Heart right ventricle (tissue), 16 donors: ENCODE measurements around the gene C16orf96. TPM values are rescaled to one million over a fixed set of nuclear protein-coding genes. Genes with fewer than 3 reads are reported as not detected.
A peak's percentile ranks its signal among the peaks of the same experiment; 100 is the strongest.

ENCODE experiments used
- ATAC-seq, 8 donors: fragments of 200-7000 bp; cut with Tn5 transposase; one replicate each; pipeline ENCODE4 v1.9.1; 2020; ENCODE audit warnings: mild to moderate bottlenecking in 8 of 8, moderate library complexity in 8 of 8, moderate number of reproducible peaks in 1 of 8
- DNase-seq, 2 donors: peaks; one replicate each; pipeline ENCODE4 v3.0.0-alpha.2; 2020
- H3K27ac ChIP-seq, 10 donors: fragments of 200-600 bp; sonication (generic) in 2 of 10; one replicate each; pipeline versions ENCODE4 v1.5.0 to v1.8.0; 2020 to 2022; ENCODE audit warnings: mild to moderate bottlenecking in 3 of 10
- H3K27me3 ChIP-seq, 7 donors: fragments of 200-600 bp; one replicate each; pipeline ENCODE4 v1.8.0; 2021 to 2022; ENCODE audit warnings: mild to moderate bottlenecking in 2 of 7
- H3K36me3 ChIP-seq, 9 donors: fragments of 200-600 bp; sonication (generic) in 1 of 9; one replicate each; pipeline versions ENCODE4 v1.5.0 to v1.8.0; 2020 to 2022; ENCODE audit warnings: mild to moderate bottlenecking in 2 of 9
- H3K4me1 ChIP-seq, 9 donors: fragments of 200-600 bp; sonication (generic) in 1 of 9; one replicate each; pipeline versions ENCODE4 v1.5.0 to v1.8.0; 2020 to 2022; ENCODE audit warnings: mild to moderate bottlenecking in 4 of 9
- H3K4me3 ChIP-seq, 10 donors: fragments of 200-600 bp; sonication (generic) in 2 of 10; one replicate each; pipeline versions ENCODE4 v1.5.0 to v1.8.0; 2020 to 2022; ENCODE audit warnings: mild to moderate bottlenecking in 7 of 10, moderate library complexity in 2 of 10
- H3K9me3 ChIP-seq, 11 donors: fragments of 200-600 bp in 10 of 11; sonication (generic) in 2 of 11; one replicate each; pipeline versions ENCODE4 v1.5.0 to v1.8.0; 2013 to 2022; ENCODE audit warnings: mild to moderate bottlenecking in 2 of 11, control low read depth in 1 of 11, moderate library complexity in 1 of 11
- WGBS, 2 donors: extraction: QIAGEN DNeasy Blood & Tissue Kit; methylation state at CpG; one replicate each; pipeline ENCODE4 v1.1.7; 2013; ENCODE audit warnings: inconsistent platforms in 1 of 2; 5-methylcytosine and 5-hydroxymethylcytosine counted together
- intact Hi-C, 10 donors: fragments of 100-400 bp; cut with DNase I; formaldehyde crosslinking; loops; one replicate each; pipeline versions ENCODE4 v1.11.1 to v1.14.2; 2022
- polyA plus RNA-seq, 2 donors: library from polyadenylated mRNA; stranded (reverse); fragments of 200-250 nt; gene quantifications; one replicate each; pipeline ENCODE4 v1.2.3, GENCODE V29; 2013
- total RNA-seq, 10 donors: library from RNA; stranded (reverse); fragmentation: NEBNext Ultra II Directional in 3 of 10; extraction: Animal tissue kit (Norgen Biotek cat#: 25700) in 3 of 10; gene quantifications; one replicate each; pipeline versions ENCODE4 v1.2.1 to v1.2.4, GENCODE V29; 2021 to 2023
- TF ChIP-seq, protein P1 (sequence below), 9 donors: fragments of 200-600 bp; sonication (generic) in 2 of 9; IDR thresholded peaks; one replicate each; pipeline versions ENCODE4 v1.5.0 to v1.8.0; 2021 to 2022; ENCODE audit warnings: antibody characterized with exemption in 9 of 9, mild to moderate bottlenecking in 5 of 9, moderate library complexity in 1 of 9
- donor health status: Arrhythmogenic right ventricular cardiomyopathy.
- donor health status: ischemic (EF 13 %, LVEDD 7.1; RV severe dilation, severe dysfunction).
- donor health status: healthy with polysubstance abuse.
- donor health status: DM: no; HTN: yes; CAD: no.
- donor health status: DM: no; HTN: no; CAD: no.
- donor health status: ischemic (EF 25% LVEDD 6.9; RV normal size, moderate dysfunction).
- donor health status: ischemic (EF 25% LVEDD 5.7; RV mildly dilated, moderate dysfunction).
- donor health status: healthy.
- donor health status: DM: yes; HTN: yes; CAD: no.
- donor health status: Ischemic cardiomyopathy.
- donor health status: ischemic (EF 35%, LVEDD 5.7; RV mildly dilated, moderate dysfunction).
- donor health status: nonischemic (EF 11% LVEDD 7.7; RV severe dilation, severe dysfunction).
- donor health status: DM: yes; HTN: yes; CAD: no.
- donor health status: PGD.
- donor health status: ischemic (EF 29% LVEDD 5.4; RV normal size, mild dysfunction).
- donor health status: nonischemic (EF 23%, LVEDD 6.1; RV moderate dilation, normal function).

Gene C16orf96
- total and polyA plus RNA-seq, 12 donors = 0.01 to 0.21 (median 0.07) TPM; not detected in 1

- ATAC-seq (peak; percentile 96 to 99 (median 98)), DNase-seq (peak; percentile 93 to 96)
- TF ChIP-seq, protein P1, sequence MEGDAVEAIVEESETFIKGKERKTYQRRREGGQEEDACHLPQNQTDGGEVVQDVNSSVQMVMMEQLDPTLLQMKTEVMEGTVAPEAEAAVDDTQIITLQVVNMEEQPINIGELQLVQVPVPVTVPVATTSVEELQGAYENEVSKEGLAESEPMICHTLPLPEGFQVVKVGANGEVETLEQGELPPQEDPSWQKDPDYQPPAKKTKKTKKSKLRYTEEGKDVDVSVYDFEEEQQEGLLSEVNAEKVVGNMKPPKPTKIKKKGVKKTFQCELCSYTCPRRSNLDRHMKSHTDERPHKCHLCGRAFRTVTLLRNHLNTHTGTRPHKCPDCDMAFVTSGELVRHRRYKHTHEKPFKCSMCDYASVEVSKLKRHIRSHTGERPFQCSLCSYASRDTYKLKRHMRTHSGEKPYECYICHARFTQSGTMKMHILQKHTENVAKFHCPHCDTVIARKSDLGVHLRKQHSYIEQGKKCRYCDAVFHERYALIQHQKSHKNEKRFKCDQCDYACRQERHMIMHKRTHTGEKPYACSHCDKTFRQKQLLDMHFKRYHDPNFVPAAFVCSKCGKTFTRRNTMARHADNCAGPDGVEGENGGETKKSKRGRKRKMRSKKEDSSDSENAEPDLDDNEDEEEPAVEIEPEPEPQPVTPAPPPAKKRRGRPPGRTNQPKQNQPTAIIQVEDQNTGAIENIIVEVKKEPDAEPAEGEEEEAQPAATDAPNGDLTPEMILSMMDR (IDR thresholded peaks at IDR 0.05) = peak; percentile 86 to 99 (median 93)
- Histone ChIP-seq H3K4me3 (peak within 1 kb of the TSS; percentile 83 to 100 (median 93)), H3K27me3 (no peaks in the 10 kb centered on the region), H3K36me3 (peaks cover 0 to 6% (median 0%) of the 10 kb centered on the region in 9 donors), H3K27ac (peak within 1 kb of the TSS; percentile 68 to 99 (median 96)), H3K4me1 (peaks cover 9 to 28% (median 22%) of the 10 kb centered on the region in 9 donors), H3K9me3 (no peaks in the 10 kb centered on the region)
- intact Hi-C loops = loop anchor here in 1 of 10 donors (1.0 kb wide), 1 partner anchor 8 kb away; no protein-coding TSS in a partner anchor
- WGBS, 2 donors = 7 to 8% methylated on average over 42 of the region's 42 CpGs
Measured at GRCh38 chr16:4624015-4624826, 68.1 kb downstream of the C16orf96 start, which contains the start of gene MGRN1. TSS of gene MGRN1 (plus strand) at chr16:4624826. CDS start at chr16:4624961, 135 bp downstream.

GRCh38 chr16:4624827-4625559, 68.9 kb downstream of the C16orf96 start:
- intact Hi-C loops = loop anchor here in 2 of 10 donors (1.0 to 5.0 kb wide), 2 partner anchors 9 to 52 kb away; no protein-coding TSS in a partner anchor

GRCh38 chr16:4625560-4626159, 69.5 kb downstream of the C16orf96 start:
- Histone ChIP-seq H3K27me3 (no peaks in the 10 kb centered on the region), H3K4me1 (peaks cover 9 to 28% (median 22%) of the 10 kb centered on the region in 9 donors), H3K4me3 (peak overlapping the region; percentile 83 to 100 (median 93)), H3K9me3 (peaks cover 0 to 2% (median 0%) of the 10 kb centered on the region in 11 donors), H3K36me3 (peaks cover 0 to 6% (median 0%) of the 10 kb centered on the region in 9 donors), H3K27ac (peak overlapping the region; percentile 68 to 99 (median 96))
- ATAC-seq (peak in 1 of 8 donors; percentile 0), DNase-seq (no peak)
- WGBS, 2 donors = 7 to 9% methylated on average over 11 of the region's 11 CpGs
- TF ChIP-seq, protein P1 (IDR thresholded peaks at IDR 0.05) = no peak
- intact Hi-C loops = loop anchor here in 1 of 10 donors (5.0 kb wide), 1 partner anchor 52 kb away; no protein-coding TSS in a partner anchor

More at GRCh38 chr16:4624827-4625559, 68.9 kb downstream of the C16orf96 start:
- H3K36me3 ChIP-seq = peaks cover 0 to 6% (median 0%) of the 10 kb centered on the region in 9 donors
- no peaks in the 10 kb centered on the region for H3K27me3 ChIP-seq
- H3K27ac ChIP-seq = peak overlapping the region; percentile 68 to 99 (median 96)
- 0 to 1% methylated on average over 61 to 79 of the region's 80 CpGs for WGBS, 2 donors
- H3K4me3 ChIP-seq = peak overlapping the region; percentile 83 to 100 (median 93)
- peak; percentile 3 to 53 (median 30) for ATAC-seq
- no peaks in the 10 kb centered on the region for H3K9me3 ChIP-seq
- TF ChIP-seq, protein P1 (IDR thresholded peaks at IDR 0.05) = no peak
- peak; percentile 62 to 67 for DNase-seq
- peaks cover 9 to 28% (median 22%) of the 10 kb centered on the region in 9 donors for H3K4me1 ChIP-seq
